ENCODE data around the gene FOXK2. TPM values are rescaled to one million over a fixed set of nuclear protein-coding genes. Genes with fewer than 3 reads are reported as not detected.
"Not testable (repeated sequence)": the region's sequence is repeated elsewhere in the genome, so short reads cannot be mapped to it uniquely, and the experiment has no call there.

FOXK2 gene
- total RNA-seq, 2 experiments from 2014 or later = 49.3 to 60.8 TPM

DNA sequence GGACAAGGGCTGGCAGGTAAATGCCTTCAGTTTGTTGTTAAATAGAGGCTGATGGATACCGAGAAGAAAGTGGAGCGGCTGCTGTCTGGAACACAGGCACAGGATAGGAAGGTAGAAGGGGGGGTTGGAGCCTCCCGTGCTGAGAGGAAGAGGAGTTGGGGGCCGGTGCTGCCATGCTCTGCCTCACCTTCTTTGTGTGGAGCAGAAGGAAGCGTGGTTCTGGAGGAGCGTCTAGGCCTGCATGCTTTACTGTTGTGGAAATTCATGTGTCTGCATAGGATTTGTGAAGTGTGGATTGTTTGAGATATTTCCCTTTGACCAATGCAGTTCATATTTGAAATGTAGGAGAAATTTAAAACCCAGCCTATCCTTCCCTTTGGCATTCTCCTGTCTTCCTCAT, 52.3 kb downstream of the FOXK2 start:
- Mint-ChIP-seq H3K27ac (no peak overlapping the region), H3K9me3 (no peaks in the 10 kb centered on the region), H3K27me3 (no peaks in the 10 kb centered on the region), H3K4me3 (no peak overlapping the region), H3K4me1 (ENCODE audit: low read depth) (no peaks in the 10 kb centered on the region), H3K36me3 (peaks cover 27% of the 10 kb centered on the region)
- ChIA-PET POLR2A (no interaction called here), CTCF (no interaction called here)
- intact Hi-C loops (cut with micrococcal nuclease) = no loop called here
- DNase-seq = no peak

DNA sequence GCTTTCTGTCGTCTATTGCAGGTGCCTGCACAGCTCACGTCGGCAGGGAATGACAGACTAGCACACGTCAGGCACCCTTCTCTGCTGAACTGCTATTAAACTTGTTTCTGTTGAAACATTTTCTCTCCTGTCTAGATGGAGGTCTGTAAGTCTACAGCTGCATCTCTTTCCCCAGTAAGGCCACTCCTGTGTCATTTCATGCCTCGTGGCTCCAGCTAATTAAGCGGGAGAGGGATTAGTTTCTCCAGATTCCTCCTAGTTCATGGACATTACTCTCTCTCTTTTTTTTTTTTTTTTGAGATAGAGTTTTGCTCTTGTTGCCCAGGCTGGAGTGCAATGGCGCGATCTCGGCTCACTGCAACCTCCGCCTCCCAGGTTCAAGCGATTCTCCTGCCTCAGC, 54.5 kb downstream of the FOXK2 start:
- H3K27ac Mint-ChIP-seq = no peak overlapping the region
- H3K27me3 Mint-ChIP-seq = no peaks in the 10 kb centered on the region
- POLR2A ChIA-PET = no interaction called here
- H3K4me3 Mint-ChIP-seq = no peak overlapping the region
- H3K9me3 Mint-ChIP-seq = no peaks in the 10 kb centered on the region
- no peak for DNase-seq
- CTCF ChIA-PET = interaction anchor here (0.7 kb wide), 1 partner anchor 93 kb away, joined by 3 read pairs; no protein-coding TSS in a partner anchor
- no peaks in the 10 kb centered on the region for H3K4me1 Mint-ChIP-seq (ENCODE audit: low read depth)
- H3K36me3 Mint-ChIP-seq = peaks cover 20% of the 10 kb centered on the region
- intact Hi-C loops (cut with micrococcal nuclease) = no loop called here

DNA sequence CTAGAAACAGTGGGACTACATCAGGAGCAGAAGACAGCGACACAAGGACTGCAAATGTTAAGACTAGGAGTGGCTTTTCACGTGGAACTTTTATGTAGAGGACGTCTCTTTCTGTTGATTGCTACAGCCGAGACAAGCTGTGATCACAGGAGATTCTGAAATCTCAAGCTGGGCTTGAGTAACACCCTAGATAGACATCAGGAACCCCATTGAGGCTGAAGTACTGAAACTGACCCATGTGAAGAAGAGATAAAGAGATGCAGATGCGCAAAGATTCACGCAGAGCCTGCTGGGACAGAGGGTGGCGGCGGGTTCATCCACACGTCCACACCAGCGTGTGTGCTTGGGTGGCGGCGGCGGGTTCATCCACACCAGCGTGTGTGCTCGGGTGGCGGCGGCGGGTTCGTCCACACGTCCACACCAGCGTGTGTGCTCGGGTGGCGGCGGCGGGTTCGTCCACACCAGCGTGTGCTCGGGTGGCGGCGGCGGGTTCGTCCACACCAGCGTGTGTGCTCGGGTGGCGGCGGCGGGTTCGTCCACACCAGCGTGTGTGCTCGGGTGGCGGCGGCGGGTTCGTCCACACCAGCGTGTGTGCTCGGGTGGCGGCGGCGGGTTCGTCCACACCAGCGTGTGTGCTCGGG, 56.2 kb downstream of the FOXK2 start:
- H3K4me1 Mint-ChIP-seq (ENCODE audit: low read depth); H3K9me3 Mint-ChIP-seq; POLR2A ChIA-PET; H3K27me3 Mint-ChIP-seq; H3K4me3 Mint-ChIP-seq; H3K27ac Mint-ChIP-seq; intact Hi-C loops (cut with micrococcal nuclease); CTCF ChIA-PET; DNase-seq: not testable (repeated sequence)
- peaks cover 17% of the 10 kb centered on the region for H3K36me3 Mint-ChIP-seq

DNA sequence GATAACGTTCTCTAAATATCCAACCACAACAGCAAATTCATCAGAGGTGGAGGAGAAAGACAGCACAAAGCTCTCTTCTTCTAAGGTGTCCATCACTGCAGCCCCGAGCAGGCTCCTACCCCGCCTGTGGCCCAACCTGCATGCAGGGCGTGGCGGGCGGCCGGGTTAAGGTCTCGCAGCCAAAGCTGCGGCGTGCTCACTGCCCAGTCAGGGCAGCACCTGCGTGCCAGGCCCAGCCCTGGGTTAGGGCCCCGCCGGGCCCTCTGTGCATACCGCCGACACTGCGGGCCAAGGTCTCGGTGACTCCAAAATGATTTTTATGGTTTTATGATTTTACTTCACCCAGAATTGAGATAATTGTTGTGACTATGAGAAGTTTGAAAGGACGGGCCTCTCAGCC, 57.8 kb downstream of the FOXK2 start:
- no peaks in the 10 kb centered on the region for H3K27me3 Mint-ChIP-seq
- DNase-seq = no peak
- peaks cover 12% of the 10 kb centered on the region for H3K36me3 Mint-ChIP-seq
- H3K4me3 Mint-ChIP-seq = no peak overlapping the region
- no peaks in the 10 kb centered on the region for H3K4me1 Mint-ChIP-seq (ENCODE audit: low read depth)
- ChIA-PET CTCF (no interaction called here), POLR2A (no interaction called here)
- H3K27ac Mint-ChIP-seq = no peak overlapping the region
- intact Hi-C loops (cut with micrococcal nuclease) = no loop called here
- no peaks in the 10 kb centered on the region for H3K9me3 Mint-ChIP-seq

DNA sequence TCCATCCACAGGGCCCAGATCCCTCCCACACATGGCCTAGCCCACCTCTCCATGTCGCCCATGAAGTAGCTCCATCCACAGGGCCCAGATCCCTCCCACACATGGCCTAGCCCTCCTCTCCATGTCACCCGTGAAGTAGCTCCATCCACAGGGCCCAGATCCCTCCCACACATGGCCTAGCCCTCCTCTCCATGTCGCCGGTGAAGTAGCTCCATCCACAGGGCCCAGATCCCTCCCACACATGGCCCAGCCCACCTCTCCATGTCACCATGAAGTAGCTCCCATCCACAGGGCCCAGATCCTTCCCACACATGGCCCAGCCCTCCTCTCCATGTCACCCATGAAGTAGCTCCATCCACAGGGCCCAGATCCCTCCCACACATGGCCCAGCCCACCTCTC, 60.4 kb downstream of the FOXK2 start:
- H3K27ac Mint-ChIP-seq = peak overlapping the region; percentile 33
- H3K9me3 Mint-ChIP-seq; POLR2A ChIA-PET; H3K4me1 Mint-ChIP-seq (ENCODE audit: low read depth); CTCF ChIA-PET; intact Hi-C loops (cut with micrococcal nuclease); H3K27me3 Mint-ChIP-seq; DNase-seq; H3K4me3 Mint-ChIP-seq; H3K36me3 Mint-ChIP-seq: not testable (repeated sequence)

DNA sequence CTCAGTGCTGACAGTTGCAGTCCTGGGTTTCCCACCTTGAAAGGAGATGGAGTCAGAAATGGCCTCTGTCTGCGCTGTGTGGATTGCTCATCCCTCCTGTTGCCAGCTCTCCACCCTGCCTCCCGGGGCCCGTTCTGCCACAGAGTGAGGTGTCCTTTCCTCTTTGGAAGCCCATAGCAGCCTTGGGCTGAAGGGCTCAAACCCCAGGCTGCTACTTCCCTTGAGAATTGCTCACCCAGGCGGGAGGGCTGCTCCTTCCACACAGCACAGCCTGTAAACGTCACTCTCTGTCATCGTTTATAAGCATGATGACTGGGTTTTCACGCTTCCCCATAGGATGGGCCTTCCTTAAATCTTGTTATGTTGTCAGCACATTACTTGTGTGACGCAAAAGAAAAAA, 62.7 kb downstream of the FOXK2 start:
- intact Hi-C loops (cut with micrococcal nuclease) = no loop called here
- H3K27me3 Mint-ChIP-seq = no peaks in the 10 kb centered on the region
- H3K9me3 Mint-ChIP-seq = no peaks in the 10 kb centered on the region
- POLR2A ChIA-PET = no interaction called here
- H3K4me1 Mint-ChIP-seq (ENCODE audit: low read depth) = peaks cover 7% of the 10 kb centered on the region
- H3K27ac Mint-ChIP-seq = no peak overlapping the region
- CTCF ChIA-PET = no interaction called here
- H3K4me3 Mint-ChIP-seq = no peak overlapping the region
- H3K36me3 Mint-ChIP-seq = peaks cover 16% of the 10 kb centered on the region
- DNase-seq = no peak

DNA sequence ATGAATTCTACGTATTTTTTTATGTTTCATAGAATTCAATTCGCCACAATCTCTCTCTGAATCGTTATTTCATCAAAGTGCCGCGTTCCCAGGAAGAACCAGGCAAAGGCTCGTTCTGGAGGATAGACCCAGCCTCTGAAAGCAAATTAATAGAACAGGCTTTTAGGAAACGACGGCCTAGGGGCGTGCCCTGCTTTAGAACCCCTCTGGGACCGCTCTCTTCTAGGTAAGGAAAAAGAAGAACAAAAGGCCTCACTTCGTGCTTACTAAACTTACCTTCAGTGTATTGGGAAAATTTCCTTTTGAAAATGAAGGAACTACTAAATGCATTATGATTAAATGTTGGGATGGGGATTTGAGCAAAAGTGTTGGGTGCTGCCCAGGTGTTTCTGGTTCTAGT, 63.2 kb downstream of the FOXK2 start:
- intact Hi-C loops (cut with micrococcal nuclease) = no loop called here
- H3K36me3 Mint-ChIP-seq = peaks cover 20% of the 10 kb centered on the region
- CTCF ChIA-PET = no interaction called here

DNA sequence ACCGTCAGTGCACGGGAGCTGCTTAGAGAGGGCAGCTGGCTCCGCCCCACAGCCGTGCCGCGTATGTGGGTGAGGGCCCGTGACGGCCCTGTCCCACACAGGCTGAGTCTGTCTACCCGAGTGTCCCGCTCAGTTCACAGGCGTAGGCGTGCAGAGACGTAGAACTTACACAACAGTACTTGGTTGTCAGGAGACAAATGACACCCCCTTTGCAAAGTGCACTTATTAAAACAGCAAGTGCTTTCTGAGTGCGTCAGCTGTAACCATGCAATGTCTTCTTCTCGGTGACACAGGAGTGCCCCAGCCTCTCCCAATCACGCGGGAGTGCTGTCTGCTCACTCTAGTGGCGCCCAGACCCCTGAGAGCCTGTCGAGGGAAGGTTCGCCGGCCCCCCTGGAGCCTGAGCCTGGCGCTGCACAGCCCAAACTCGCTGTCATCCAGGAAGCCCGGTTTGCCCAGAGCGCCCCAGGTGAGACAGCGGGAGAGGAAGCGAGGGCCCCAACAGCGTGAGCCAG, 64.2 kb downstream of the FOXK2 start:
- Mint-ChIP-seq H3K4me1 (ENCODE audit: low read depth) (peaks cover 8% of the 10 kb centered on the region), H3K27me3 (no peaks in the 10 kb centered on the region), H3K4me3 (peak overlapping the region; percentile 8), H3K36me3 (peaks cover 25% of the 10 kb centered on the region), H3K9me3 (no peaks in the 10 kb centered on the region), H3K27ac (peak overlapping the region; percentile 65)
- ChIA-PET POLR2A (no interaction called here), CTCF (no interaction called here)
- intact Hi-C loops (cut with micrococcal nuclease) = no loop called here
- DNase-seq = peak; percentile 69

More for the DNA sequence above, 63.2 kb downstream of the FOXK2 start:
- Mint-ChIP-seq H3K27ac (no peak overlapping the region), H3K4me1 (ENCODE audit: low read depth) (peaks cover 8% of the 10 kb centered on the region), H3K27me3 (no peaks in the 10 kb centered on the region), H3K9me3 (no peaks in the 10 kb centered on the region), H3K4me3 (no peak overlapping the region)
- no peak for DNase-seq
- POLR2A ChIA-PET = no interaction called here

DNA sequence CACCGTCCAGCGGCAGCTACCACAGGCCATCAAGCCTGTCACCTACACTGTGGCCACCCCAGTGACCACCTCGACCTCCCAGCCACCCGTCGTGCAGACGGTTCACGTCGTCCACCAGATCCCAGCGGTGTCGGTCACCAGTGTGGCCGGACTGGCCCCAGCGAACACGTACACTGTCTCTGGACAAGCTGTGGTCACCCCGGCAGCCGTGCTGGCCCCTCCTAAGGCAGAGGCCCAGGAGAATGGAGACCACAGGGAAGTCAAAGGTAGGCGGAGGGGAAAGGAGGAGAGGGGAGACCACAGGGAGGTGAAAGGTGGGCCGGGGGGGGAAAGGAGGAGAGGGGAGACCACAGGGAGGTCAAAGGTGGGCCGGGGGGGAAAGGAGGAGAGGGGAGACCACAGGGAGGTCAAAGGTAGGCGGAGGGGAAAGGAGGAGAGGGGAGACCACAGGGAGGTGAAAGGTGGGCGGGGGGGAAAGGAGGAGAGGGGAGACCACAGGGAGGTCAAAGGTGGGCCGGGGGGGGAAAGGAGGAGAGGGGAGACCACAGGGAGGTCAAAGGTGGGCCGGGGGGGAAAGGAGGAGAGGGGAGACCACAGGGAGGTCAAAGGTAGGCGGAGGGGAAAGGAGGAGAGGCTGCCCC, 66.5 kb downstream of the FOXK2 start:
- H3K4me3 Mint-ChIP-seq; H3K9me3 Mint-ChIP-seq; POLR2A ChIA-PET; DNase-seq; H3K27me3 Mint-ChIP-seq; intact Hi-C loops (cut with micrococcal nuclease); H3K4me1 Mint-ChIP-seq (ENCODE audit: low read depth); CTCF ChIA-PET: not testable (repeated sequence)
- Mint-ChIP-seq H3K36me3 (peaks cover 25% of the 10 kb centered on the region), H3K27ac (peak overlapping the region; percentile 61)

DNA sequence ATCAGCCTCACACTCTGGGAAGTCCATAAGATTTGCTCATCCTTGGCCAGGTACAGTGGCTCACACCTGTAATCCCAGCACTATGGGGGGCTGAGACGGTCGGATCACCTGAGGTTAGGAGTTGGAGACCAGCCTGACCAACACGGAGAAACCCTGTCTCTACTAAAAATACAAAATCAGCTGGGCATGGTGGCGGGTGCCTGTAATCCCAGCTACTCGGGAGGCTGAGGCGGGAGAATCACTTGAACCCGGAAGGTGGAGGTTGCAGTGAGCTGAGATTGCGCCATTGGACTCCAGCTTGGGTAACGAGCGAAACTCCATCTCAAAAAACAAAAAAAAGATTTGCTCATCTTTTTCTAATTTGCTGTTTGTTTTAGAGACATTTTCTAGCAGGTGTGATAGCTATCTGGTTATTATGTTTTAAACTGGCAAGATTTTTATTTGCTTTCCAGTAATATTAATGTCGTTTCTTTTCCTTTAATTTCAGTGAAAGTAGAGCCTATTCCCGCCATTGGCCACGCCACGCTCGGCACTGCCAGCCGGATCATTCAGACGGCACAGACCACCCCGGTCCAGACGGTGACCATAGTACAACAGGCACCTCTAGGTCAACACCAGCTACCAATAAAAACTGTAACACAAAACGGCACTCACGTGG, 67.2 kb downstream of the FOXK2 start:
- peaks cover 10% of the 10 kb centered on the region for H3K4me1 Mint-ChIP-seq (ENCODE audit: low read depth)
- ChIA-PET POLR2A (no interaction called here), CTCF (no interaction called here)
- H3K4me3 Mint-ChIP-seq = no peak overlapping the region
- peak overlapping the region; percentile 38 for H3K27ac Mint-ChIP-seq
- H3K9me3 Mint-ChIP-seq = no peaks in the 10 kb centered on the region
- no peak for DNase-seq
- H3K36me3 Mint-ChIP-seq = peaks cover 25% of the 10 kb centered on the region
- intact Hi-C loops (cut with micrococcal nuclease) = no loop called here
- H3K27me3 Mint-ChIP-seq = no peaks in the 10 kb centered on the region

DNA sequence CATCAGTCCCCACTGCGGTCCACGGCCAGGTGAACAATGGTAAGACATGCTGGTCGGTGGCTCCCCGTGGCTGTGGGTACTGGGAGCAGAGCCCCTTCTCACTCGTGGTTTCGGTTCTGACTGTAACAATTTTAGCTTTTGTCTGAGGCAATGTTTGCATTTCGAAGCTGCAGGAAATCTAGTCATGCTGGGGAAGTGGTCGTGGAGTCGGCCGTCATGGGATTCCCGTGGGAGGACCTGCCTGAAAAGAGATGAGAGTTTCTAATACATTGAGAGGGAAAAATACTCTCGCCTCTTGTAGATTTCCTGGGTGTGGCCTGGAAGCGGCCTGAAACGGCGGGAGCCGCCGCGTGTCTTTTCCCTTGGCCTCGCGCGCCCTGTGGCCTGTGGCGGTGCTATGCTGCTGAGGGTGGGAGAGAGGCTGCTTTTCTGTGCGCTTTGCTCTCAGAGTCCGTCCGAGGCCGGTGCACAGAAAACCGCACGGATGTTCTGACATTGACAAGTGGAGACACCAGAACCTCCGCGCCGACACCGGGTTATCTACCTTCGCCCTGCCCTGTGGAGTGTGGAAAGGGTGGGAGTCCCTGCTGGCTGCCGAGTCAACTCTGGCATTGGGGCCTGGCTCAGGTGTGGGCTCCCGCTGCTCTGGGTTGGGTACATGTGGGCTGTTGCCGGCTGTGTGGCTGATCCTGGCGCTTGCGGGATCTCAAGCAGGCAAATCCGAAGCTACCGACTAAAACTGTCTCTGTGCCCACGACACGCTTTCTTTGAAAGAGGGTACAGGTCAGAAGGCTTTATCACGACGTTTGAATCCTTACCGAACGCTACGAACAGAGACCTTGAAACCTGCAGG, 67.9 kb downstream of the FOXK2 start:
- Mint-ChIP-seq H3K27ac (peak overlapping the region; percentile 38), H3K36me3 (peaks cover 25% of the 10 kb centered on the region), H3K27me3 (no peaks in the 10 kb centered on the region), H3K9me3 (no peaks in the 10 kb centered on the region), H3K4me3 (no peak overlapping the region), H3K4me1 (ENCODE audit: low read depth) (peaks cover 16% of the 10 kb centered on the region)
- intact Hi-C loops (cut with micrococcal nuclease) = no loop called here
- CTCF ChIA-PET = no interaction called here
- no peak for DNase-seq
- POLR2A ChIA-PET = no interaction called here

All from activated CD4-positive, alpha-beta memory T cell treated with anti-CD3 and anti-CD28 coated beads for 36 hours (primary cell).